Lower leg skin (tissue), 3 donors: Measurements from ENCODE around the gene NARF.

Experiments used
- CTCF ChIP-seq, 3 donors: fragments of 450-650 bp; IDR thresholded peaks; one replicate each; pipeline ENCODE4 v1.5.1; 2016; ENCODE audit warnings: antibody characterized with exemption in 3 of 3, mild to moderate bottlenecking in 3 of 3, moderate library complexity in 2 of 3
- POLR2A ChIP-seq, 2 donors: fragments of 450-650 bp; IDR thresholded peaks; one replicate each; pipeline ENCODE4 v1.6.1; 2016 to 2017; ENCODE audit warnings: antibody characterized with exemption in 2 of 2, mild to moderate bottlenecking in 1 of 2, moderate library complexity in 1 of 2

- TF ChIP-seq CTCF (IDR thresholded peaks at IDR 0.05): no peak
- TF ChIP-seq POLR2A (IDR thresholded peaks at IDR 0.05): no peak
Observed at GRCh38 chr17:82444284-82444893, 14.2 kb upstream of the NARF start.
